ENCODE results near the gene BCL2L1. TPM values are rescaled to one million over a fixed set of nuclear protein-coding genes. Genes with fewer than 3 reads are reported as not detected.

Gene BCL2L1
- total RNA-seq, 1 experiment from 2014 or later, result 226 TPM

DNA sequence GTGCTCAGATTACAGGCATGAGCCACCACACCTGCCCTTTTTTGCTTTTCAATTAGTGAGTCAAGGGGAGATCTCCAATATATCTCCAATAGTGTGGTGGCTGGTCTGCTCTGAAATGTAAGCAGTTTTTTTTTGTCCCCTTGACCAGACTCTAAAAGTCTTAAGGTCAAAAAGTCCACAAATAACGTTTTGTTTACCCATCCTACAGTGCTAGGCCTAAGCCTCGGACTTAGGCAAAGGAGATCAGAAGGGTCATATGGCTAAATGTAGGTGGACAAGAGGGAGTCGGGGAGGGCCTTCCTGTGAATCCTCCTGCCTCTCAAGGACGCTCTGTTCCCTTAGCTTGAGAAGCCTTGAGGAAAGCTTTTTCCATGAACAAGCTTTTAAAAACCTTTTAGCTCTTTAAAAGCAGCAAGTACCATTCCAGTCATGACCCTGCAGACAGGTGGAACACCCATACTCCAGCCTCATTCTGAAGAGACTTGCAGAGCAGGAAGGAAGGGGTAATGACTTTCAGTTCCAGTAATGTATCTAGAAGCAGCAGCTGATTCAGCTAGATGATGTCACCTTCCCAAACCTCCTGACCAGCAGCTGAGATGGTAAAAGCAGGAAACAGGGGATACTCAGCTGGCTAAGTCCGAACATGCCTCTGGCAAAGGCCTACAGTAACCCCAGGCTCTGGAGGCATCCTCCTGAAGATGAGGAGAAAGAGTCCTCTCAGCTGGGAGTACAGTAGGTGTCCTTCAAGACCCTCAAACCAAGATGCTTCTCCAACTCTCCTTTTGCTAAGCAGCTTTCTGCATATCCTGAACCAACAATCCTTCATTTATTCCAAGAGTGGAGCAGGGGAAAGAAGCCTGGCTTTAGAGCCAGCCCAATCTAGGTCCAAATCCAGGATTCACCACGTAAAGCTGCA is 23.6 kb downstream of the BCL2L1 start (continued):
- TF ChIP-seq SRF (IDR thresholded peaks at IDR 0.05; ENCODE audit: low read depth) (no peak), ZNF274 (IDR thresholded peaks at IDR 0.05; ENCODE audit: low read depth, low read length) (no peak), EZH2phosphoT487 (IDR thresholded peaks at IDR 0.05; ENCODE audit: borderline replicate concordance) (no peak), RAD21 (IDR thresholded peaks at IDR 0.05; ENCODE audit: low read depth) (no peak)
- TF ChIP-seq, protein P1, sequence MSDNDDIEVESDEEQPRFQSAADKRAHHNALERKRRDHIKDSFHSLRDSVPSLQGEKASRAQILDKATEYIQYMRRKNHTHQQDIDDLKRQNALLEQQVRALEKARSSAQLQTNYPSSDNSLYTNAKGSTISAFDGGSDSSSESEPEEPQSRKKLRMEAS (IDR thresholded peaks at IDR 0.05), result peak; percentile 60; the same call in 1 of the 2 replicates

DNA sequence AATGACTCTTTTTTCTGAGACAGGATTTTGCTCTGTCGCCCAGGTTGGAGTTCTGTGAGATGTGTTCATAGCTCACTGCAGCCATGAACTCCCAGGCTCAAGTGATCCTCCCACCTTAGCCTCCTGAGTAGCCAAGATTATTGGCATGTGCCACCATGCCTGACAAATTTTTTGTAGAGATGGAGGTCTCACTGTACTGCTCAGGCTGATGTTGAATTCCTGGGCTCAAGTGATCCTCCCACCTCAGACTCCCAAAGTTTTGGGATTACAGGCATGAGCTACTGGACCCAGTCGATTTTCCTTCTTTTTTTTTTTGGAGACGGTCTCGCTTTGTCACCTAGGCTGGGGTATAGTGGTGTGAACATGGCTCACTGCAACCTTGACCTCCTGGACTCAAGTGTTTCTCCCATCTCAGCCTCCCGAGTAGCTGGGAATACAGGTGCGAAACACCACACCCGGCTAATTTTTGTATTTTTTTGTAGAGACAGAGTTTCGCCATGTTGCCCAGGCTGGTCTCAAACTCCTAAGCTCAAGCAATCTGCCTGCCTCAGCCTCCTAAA is 24.3 kb downstream of the BCL2L1 start:
- BruUV-seq (replicated peaks), result no TSS peak
- no peak for TF ChIP-seq EGR1 (IDR thresholded peaks at IDR 0.05; ENCODE audit: low read depth)
- no peak for TF ChIP-seq EZH2 (IDR thresholded peaks at IDR 0.05)
- peaks cover 100% of the 10 kb centered on the region for H3K79me2 ChIP-seq (ENCODE audit: insufficient read depth, low read length)
- H3K4me3 ChIP-seq (replicated peaks in 1 of 2; ENCODE audit: low read depth in 1 of 2, low read length in 2 of 2), result no peak overlapping the region
- H3K27ac ChIP-seq (ENCODE audit: low read depth, low read length), result peak overlapping the region; percentile 81
- peak overlapping the region; percentile 46 for H3K9ac ChIP-seq (ENCODE audit: low read length)
- ATAC-seq (no peak), DNase-seq (ENCODE audit: low read depth, low spot score) (no peak)
- no peaks in the 10 kb centered on the region for H3K27me3 ChIP-seq (ENCODE audit: insufficient read depth, low read length)
- peak overlapping the region; percentile 57; the same call in 1 of the 2 replicates for H3K4me2 ChIP-seq (ENCODE audit: low read length)
- H3K4me1 ChIP-seq (ENCODE audit: control insufficient read depth in 1 of 2, insufficient read depth in 2 of 2, low read length in 2 of 2), result peaks cover 84 to 99% of the 10 kb centered on the region in 2 experiments
- H3K9me3 ChIP-seq (ENCODE audit: control insufficient read depth in 1 of 2, insufficient read depth in 1 of 2, low read depth in 1 of 2, low read length in 2 of 2), result no peaks in the 10 kb centered on the region
- H3K9me2 ChIP-seq (ENCODE audit: insufficient read depth), result no peaks in the 10 kb centered on the region
- POLR2A ChIA-PET, result interaction anchor here (0.9 to 2.0 kb wide), 7 partner anchors 8 to 36 kb away, joined by 3 to 9 read pairs (median 5); partner anchors contain the start of gene BCL2L1
- intact Hi-C loops (cut with micrococcal nuclease), result no loop called here
- no peak overlapping the region for H2AFZ ChIP-seq (ENCODE audit: low read depth, low read length, poor library complexity, severe bottlenecking)
- CTCF ChIA-PET, result interaction anchor here (1.6 to 2.0 kb wide), 2 partner anchors 25 to 138 kb away, joined by 6 to 12 read pairs; partner anchors contain the start of gene BCL2L1
- H4K20me1 ChIP-seq (ENCODE audit: insufficient read depth), result no peaks in the 10 kb centered on the region
- peaks cover 2 to 52% of the 10 kb centered on the region in 2 experiments; a peak in 3 of 4 replicates for H3K36me3 ChIP-seq (ENCODE audit: control insufficient read depth in 1 of 2, insufficient read depth in 2 of 2, low read length in 2 of 2)
- RAD21 ChIA-PET (ENCODE audit: low non-redundant PET in 1 of 2, low total read pairs in 2 of 2, uncharacterized antibody in 2 of 2, unreplicated experiment in 2 of 2), result no interaction called here

All from HCT116 (cell line).